Hypothalamus (tissue), 51 donors: ENCODE measurements around the gene CYP4F3.
"Not testable (repeated sequence)": the region's sequence is repeated elsewhere in the genome, so short reads cannot be mapped to it uniquely, and the experiment has no call there.

ENCODE experiments used
- DNase-seq, 51 donors: peaks; one replicate each; lab custom pipeline; 2025; lab: John Stamatoyannopoulos, UW

CYP4F3 gene

GRCh38 chr19:15666186-15666585 lies 25.5 kb downstream of the CYP4F3 start:
- DNase-seq = no peak

GRCh38 chr19:15666883-15667282 lies 26.2 kb downstream of the CYP4F3 start:
- DNase-seq = no peak

- no peak for DNase-seq
These were observed 28.7 kb downstream of the CYP4F3 start for GRCh38 chr19:15669440-15669839.

- no peak for DNase-seq
These were observed 29.2 kb downstream of the CYP4F3 start for GRCh38 chr19:15669891-15670290.

GRCh38 chr19:15671237-15671821 lies 30.6 kb downstream of the CYP4F3 start:
- no peak for DNase-seq

- no peak for DNase-seq
These were observed 31.3 kb downstream of the CYP4F3 start for GRCh38 chr19:15671891-15672579.

- DNase-seq = peak in 5 of 51 donors; percentile 2 to 22 (median 8)
These were observed 32.0 kb downstream of the CYP4F3 start, which contains the start of gene CYP4F12 for GRCh38 chr19:15672580-15673175. Gene CYP4F12, plus strand, starts transcription at chr19:15673087. Its CDS starts 443 bp downstream, at chr19:15673530.

GRCh38 chr19:15673176-15673654 lies 32.5 kb downstream of the CYP4F3 start:
- DNase-seq = no peak

- DNase-seq = no peak
These were observed 34.9 kb downstream of the CYP4F3 start for GRCh38 chr19:15675560-15675959.

GRCh38 chr19:15679089-15679488 lies 38.4 kb downstream of the CYP4F3 start:
- DNase-seq = no peak

- not testable (repeated sequence) for DNase-seq
These were observed 39.2 kb downstream of the CYP4F3 start for GRCh38 chr19:15679865-15680264.

- DNase-seq = no peak
These were observed 40.0 kb downstream of the CYP4F3 start for GRCh38 chr19:15680478-15681322.

GRCh38 chr19:15683411-15683810 lies 42.7 kb downstream of the CYP4F3 start:
- DNase-seq = no peak

- DNase-seq = no peak
These were observed 44.1 kb downstream of the CYP4F3 start for GRCh38 chr19:15684828-15685227.

GRCh38 chr19:15696654-15697194 lies 56.0 kb downstream of the CYP4F3 start:
- no peak for DNase-seq

- no peak for DNase-seq
These were observed 61.2 kb downstream of the CYP4F3 start for GRCh38 chr19:15701757-15702533.

GRCh38 chr19:15702534-15702930 lies 61.8 kb downstream of the CYP4F3 start:
- peak in 14 of 51 donors; percentile 0 to 28 (median 4) for DNase-seq
